Measurements from ENCODE around the gene RITA1.

Gene RITA1

GRCh38 chr12:113180333-113180732 is 5.2 kb upstream of the RITA1 start:
- H3K4me3 ChIP-seq (ENCODE audit: low read depth, low read length) = no peak overlapping the region
- DNase-seq (ENCODE audit: low read depth, low spot score) = no peak
- ChIA-PET POLR2A (no interaction called here), CTCF (interaction anchor here (0.7 to 13.7 kb wide), 2 partner anchors 130 to 187 kb away, joined by 3 to 157 read pairs; no protein-coding TSS in a partner anchor)
- TF ChIP-seq, protein P1, sequence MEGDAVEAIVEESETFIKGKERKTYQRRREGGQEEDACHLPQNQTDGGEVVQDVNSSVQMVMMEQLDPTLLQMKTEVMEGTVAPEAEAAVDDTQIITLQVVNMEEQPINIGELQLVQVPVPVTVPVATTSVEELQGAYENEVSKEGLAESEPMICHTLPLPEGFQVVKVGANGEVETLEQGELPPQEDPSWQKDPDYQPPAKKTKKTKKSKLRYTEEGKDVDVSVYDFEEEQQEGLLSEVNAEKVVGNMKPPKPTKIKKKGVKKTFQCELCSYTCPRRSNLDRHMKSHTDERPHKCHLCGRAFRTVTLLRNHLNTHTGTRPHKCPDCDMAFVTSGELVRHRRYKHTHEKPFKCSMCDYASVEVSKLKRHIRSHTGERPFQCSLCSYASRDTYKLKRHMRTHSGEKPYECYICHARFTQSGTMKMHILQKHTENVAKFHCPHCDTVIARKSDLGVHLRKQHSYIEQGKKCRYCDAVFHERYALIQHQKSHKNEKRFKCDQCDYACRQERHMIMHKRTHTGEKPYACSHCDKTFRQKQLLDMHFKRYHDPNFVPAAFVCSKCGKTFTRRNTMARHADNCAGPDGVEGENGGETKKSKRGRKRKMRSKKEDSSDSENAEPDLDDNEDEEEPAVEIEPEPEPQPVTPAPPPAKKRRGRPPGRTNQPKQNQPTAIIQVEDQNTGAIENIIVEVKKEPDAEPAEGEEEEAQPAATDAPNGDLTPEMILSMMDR (IDR thresholded peaks at IDR 0.05; ENCODE audit: insufficient read depth, low read length, missing control alignments) = no peak

DNA sequence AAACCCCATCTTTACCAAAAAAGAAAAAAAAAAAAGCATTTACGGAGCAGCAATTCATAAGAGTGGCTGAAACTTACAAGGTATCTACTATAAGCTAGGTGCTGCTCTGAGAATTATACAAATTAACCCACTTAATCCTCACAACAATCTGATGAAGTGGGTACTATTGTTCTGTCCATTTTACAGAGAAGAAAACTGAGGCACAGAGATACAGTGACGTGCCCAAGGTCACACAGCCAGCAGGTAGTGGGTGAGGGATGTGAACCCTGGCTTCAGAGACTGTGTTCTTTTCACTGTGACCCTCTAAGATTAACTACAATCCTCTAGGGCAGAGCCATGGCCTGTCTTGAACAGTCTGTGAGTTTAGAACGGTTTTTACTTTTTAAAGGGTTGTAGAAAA is 3.5 kb upstream of the RITA1 start:
- ChIA-PET CTCF (interaction anchor here (0.8 to 1.4 kb wide), 2 partner anchors 150 to 243 kb away, joined by 3 to 5 read pairs; no protein-coding TSS in a partner anchor), POLR2A (no interaction called here)
- no peak overlapping the region for H3K4me3 ChIP-seq (ENCODE audit: low read depth, low read length)
- TF ChIP-seq, protein P1 (IDR thresholded peaks at IDR 0.05; ENCODE audit: insufficient read depth, low read length, missing control alignments) = no peak
- DNase-seq (ENCODE audit: low read depth, low spot score) = no peak

DNA sequence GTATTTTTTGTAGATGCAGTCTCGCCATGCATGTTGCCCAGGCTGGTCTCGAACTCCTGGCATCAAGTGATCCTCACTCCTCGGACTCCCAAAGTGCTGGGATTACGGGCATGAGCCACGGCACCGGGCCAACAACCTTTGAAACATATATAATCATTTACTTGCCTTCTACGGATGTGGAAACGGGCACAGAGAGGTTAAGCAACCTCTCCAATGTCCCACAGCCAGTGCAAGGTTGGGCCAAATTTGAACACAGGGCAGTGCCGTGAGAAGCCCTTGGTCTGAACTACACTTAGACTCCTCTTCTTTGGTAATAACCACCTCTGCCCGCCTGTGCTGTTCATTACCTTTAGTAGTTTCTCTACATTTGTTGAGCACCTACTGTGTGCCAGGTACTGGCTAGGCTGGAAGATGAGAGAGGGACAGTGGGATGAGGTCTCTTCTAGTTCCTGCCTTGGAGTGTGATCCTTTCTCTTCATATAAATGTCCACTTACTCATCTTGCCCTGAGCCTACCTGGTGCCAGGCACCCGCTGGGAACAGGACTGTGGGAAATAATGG is 2.4 kb upstream of the RITA1 start:
- POLR2A ChIA-PET = interaction anchor here (0.6 kb wide), 1 partner anchor 11 kb away, joined by 3 read pairs; no protein-coding TSS in a partner anchor

GRCh38 chr12:113184098-113184899 is 1.2 kb upstream of the RITA1 start:
- H3K4me3 ChIP-seq (ENCODE audit: low read depth, low read length) = peak overlapping the region; percentile 87
- TF ChIP-seq, protein P1 (IDR thresholded peaks at IDR 0.05; ENCODE audit: insufficient read depth, low read length, missing control alignments) = no peak
- DNase-seq (ENCODE audit: low read depth, low spot score) = no peak
- CTCF ChIA-PET = interaction anchor here (0.8 to 5.0 kb wide), 4 partner anchors 11 to 191 kb away, joined by 3 to 39 read pairs (median 15); no protein-coding TSS in a partner anchor
- POLR2A ChIA-PET = interaction anchor here (0.7 to 1.2 kb wide), 2 partner anchors 16 to 116 kb away, joined by 3 read pairs; no protein-coding TSS in a partner anchor

More for the DNA sequence above, 2.4 kb upstream of the RITA1 start:
- CTCF ChIA-PET = interaction anchor here (5.0 kb wide), 1 partner anchor 9 kb away, joined by 39 read pairs; no protein-coding TSS in a partner anchor
- no peak for DNase-seq (ENCODE audit: low read depth, low spot score)
- no peak overlapping the region for H3K4me3 ChIP-seq (ENCODE audit: low read depth, low read length)
- TF ChIP-seq, protein P1 (IDR thresholded peaks at IDR 0.05; ENCODE audit: insufficient read depth, low read length, missing control alignments) = no peak

DNA sequence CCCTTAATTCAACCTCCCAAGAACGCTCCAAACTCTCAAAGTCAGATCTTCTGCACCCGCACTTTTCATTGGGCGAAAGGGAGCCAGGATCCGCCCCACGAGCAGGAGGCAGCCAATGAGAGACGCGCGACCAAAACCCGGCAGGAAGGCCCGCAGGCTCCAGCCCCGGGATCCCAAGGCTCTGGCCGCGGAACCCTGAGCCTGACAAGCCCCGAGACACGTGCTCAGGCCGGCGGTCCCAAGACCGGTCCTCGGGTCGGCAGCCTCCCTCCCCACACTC is 681 bp upstream of the RITA1 start:
- TF ChIP-seq, protein P1 (IDR thresholded peaks at IDR 0.05; ENCODE audit: insufficient read depth, low read length, missing control alignments) = no peak
- CTCF ChIA-PET = interaction anchor here (1.6 to 5.0 kb wide), 3 partner anchors 11 to 140 kb away, joined by 3 to 39 read pairs (median 27); no protein-coding TSS in a partner anchor
- peak; percentile 54 for DNase-seq (ENCODE audit: low read depth, low spot score)
- POLR2A ChIA-PET = interaction anchor here (0.5 to 1.7 kb wide), 6 partner anchors 10 to 178 kb away, joined by 3 to 9 read pairs (median 4); no protein-coding TSS in a partner anchor
- peak overlapping the region; percentile 87 for H3K4me3 ChIP-seq (ENCODE audit: low read depth, low read length)

DNA sequence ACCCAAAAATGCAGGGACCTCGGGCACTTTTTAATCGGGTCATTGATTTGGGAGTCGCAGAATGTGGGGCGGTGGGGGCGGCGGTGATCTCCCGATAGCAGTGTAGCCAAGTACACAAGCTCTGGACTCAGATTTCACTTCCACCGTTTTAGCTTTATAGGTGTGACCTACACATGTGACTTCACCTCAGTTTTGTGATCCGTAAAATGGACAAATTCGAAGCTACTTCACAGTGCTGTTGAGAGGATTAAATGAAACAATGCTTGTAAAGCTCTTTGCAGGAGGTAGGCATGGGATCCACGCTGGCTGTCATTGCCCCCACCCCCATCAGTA is 478 bp downstream of the RITA1 start:
- TF ChIP-seq, protein P1 (IDR thresholded peaks at IDR 0.05; ENCODE audit: insufficient read depth, low read length, missing control alignments) = no peak
- peak overlapping the region; percentile 87 for H3K4me3 ChIP-seq (ENCODE audit: low read depth, low read length)
- CTCF ChIA-PET = interaction anchor here (0.5 to 5.0 kb wide), 3 partner anchors 10 to 42 kb away, joined by 3 to 39 read pairs (median 27); no protein-coding TSS in a partner anchor
- no peak for DNase-seq (ENCODE audit: low read depth, low spot score)
- POLR2A ChIA-PET = interaction anchor here (0.7 to 1.7 kb wide), 2 partner anchors 9 to 85 kb away, joined by 3 to 9 read pairs; no protein-coding TSS in a partner anchor

Data from AG04449 (cell line).